HG03460 (cell line): ENCODE data around the gene CLP1.
"Not testable (repeated sequence)": the region's sequence is repeated elsewhere in the genome, so short reads cannot be mapped to it uniquely, and the experiment has no call there.

Experiments used
- ATAC-seq: cut with Tn5 transposase; IDR thresholded peaks from one replicate; pipeline ENCODE4 v1.9.1; 2021; ENCODE audit not compliant: unreplicated experiment

Gene CLP1

GRCh38 chr11:57640068-57640800 is 17.3 kb upstream of the CLP1 start:
- ATAC-seq: no peak

DNA sequence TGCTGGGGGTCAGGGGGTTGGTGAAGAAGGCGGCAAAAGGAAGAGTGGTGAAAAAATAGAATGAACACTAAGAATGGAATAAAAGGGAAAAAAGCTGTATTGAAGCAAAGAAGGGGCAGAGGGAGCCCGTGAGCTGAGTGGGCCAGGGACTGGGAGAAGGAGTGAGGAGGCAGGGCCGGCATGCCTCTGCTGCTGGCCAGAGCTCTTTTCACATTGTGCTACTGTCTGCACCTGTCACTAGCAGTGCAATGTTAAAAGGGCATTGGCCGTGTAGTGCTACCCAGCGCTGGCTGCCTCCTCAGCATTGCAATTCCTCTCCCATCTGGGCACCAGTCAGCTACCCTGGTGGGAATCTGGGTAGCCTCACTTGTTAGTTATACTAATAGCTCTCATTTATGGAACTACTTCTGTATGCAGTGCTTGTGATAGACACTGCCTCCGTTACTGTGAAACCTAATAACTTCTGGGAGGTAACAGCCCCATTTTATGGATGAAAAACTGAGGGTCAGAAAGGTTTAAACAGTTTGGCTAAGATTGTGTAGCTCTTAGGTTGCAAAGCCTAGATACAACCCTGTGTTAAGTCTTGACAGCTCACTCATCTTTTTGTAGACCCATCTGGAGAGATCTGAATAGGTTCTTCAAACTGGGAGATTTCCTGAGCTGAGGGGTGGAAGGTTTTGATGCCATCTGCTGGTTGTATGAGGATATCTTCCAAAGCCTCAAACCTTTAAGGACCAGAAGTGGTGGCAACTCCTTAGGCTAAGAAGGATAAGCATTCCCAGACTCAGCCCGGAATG is 16.4 kb upstream of the CLP1 start:
- no peak for ATAC-seq

GRCh38 chr11:57643802-57644201 is 13.8 kb upstream of the CLP1 start:
- ATAC-seq: no peak

DNA sequence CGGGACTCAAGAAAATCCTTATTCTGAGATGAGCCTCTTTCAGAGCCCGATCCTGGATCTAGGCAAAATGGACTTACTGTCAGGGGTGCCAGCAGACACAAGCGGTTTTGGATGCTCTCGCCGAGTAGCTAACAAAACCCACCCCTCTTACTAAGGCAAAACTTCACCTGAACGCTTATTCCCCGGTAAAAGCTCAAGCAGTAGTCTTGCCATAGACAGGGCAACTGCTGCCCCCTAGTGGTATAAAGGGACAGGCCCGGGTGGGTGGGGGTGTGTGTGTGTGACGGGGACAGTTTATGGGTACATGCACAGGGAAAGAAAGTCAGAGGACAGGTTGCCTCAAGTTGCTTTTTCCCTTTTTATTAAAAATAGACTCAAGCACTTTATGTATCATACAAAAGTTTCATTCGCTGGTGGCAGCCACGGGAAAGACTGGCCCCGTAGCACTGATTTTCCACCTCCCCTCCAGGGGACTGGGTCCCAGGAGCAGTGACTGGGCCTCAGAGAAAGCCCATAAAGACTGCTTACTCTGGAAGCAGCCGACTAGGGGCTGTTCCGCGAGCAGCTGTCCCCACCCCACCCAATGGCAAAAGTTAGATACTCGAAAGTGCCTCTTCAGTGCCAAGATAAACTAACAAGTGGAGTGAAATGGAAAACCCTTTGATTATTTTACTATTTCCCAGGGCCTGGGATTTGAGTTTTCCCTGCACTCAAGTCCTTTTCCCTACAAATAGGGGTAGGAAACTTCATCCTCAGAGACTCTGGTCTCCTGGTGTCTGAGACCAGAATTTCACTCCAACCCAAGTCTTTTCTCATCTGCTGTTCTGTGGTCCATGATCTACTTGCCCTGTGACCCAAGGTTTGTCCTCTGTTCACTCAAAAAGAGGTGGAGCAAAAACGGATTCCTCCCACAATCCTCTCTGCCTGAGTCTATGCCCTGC is 12.5 kb upstream of the CLP1 start:
- ATAC-seq: peak; percentile 54

DNA sequence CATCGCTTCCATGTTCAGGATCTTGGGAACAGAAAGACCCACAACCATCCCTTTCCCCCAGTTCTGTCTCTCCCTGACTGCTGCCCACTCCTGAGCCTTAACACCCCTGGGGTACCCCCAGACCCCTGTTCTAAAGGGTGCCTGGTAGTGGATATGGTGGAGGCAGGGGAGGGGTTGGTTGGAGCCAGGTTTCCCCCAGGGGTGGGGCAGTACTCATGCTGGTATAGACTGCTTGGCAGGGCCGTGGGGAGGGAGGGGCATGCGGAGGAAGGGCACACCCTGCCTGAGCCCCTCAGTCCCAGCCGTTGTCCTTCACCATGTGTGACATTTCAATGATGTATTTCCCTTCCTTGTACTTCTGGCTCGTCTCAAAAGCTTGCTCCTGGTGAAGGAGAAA is 11.9 kb upstream of the CLP1 start:
- no peak for ATAC-seq

- no peak for ATAC-seq
Measured at GRCh38 chr11:57646194-57646798, 11.3 kb upstream of the CLP1 start.

GRCh38 chr11:57646799-57647303 is 10.7 kb upstream of the CLP1 start:
- no peak for ATAC-seq

DNA sequence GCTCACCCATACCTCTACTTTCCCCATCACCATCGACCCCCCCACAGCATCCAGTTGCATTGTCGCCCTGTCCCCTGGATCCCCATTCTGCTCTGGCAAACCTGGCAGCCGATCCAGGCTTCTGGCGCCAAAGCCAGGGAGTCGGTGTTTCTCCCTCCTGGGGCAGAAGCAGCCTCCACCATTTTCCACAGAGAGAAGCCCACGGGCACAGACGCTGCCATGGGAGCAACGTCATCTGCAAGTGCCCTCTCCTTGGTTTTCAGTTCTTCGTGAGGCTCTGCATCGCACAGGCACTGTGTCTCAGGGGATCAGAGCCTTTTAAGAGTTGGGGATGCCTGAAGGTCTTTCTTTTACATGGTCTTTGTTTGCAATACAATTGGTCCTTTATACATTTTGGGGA is 10.2 kb upstream of the CLP1 start:
- ATAC-seq: no peak

GRCh38 chr11:57647960-57648800 is 9.4 kb upstream of the CLP1 start:
- ATAC-seq: no peak

DNA sequence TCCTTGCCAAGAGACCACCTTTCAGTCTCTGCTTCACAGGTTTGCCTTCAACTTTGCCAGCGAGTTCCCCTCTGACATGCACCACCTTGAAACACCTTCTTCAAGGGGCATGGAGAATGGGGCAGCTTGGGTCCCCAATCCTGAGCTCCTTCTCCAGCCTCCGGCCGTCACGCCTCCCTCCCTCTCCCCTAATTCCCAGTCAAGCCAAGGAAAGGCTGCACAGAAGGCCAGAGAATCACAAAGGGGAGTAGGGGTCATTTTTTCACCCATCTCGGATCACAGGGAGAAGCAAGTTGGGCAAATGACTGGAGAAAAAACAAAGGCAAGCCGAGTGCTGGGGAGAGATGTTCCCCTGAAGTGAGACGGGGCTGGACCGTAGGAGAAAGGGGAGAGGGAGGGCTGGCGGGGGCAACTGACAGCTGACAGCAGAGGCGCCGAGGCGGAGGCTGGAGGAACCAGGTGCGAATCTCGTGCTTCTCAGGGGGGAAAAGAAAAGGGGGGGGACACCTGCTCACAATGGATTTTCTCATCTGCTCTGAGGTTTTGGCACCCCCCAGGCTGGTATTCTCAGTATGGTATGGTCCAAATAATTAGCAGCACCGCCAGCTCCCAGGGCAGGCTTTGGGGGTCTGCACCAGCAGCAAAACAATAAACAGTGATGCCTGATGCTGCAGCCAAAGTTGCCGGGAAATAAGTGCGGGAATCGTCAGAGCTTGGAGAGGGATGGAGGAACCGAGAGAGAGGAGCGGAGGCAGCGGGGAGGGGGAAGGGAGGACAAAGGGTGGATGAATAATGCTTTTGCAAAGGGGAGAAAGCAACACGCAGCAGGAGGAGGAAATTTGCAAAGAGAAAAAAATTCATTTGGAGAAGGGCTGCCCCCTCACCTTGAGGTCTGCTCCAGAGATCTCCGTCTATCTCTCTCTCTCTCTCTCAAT is 8.5 kb upstream of the CLP1 start:
- ATAC-seq: no peak

GRCh38 chr11:57649826-57650738 is 7.5 kb upstream of the CLP1 start, which contains the start of gene YPEL4:
Gene YPEL4, minus strand, starts transcription at chr11:57649912. Its CDS starts 2,805 bp downstream, at chr11:57647107.
- no peak for ATAC-seq

- no peak for ATAC-seq
Measured at GRCh38 chr11:57650739-57651090, 6.8 kb upstream of the CLP1 start.

GRCh38 chr11:57651408-57651807 is 6.2 kb upstream of the CLP1 start:
- no peak for ATAC-seq

GRCh38 chr11:57652230-57652629 is 5.3 kb upstream of the CLP1 start:
- not testable (repeated sequence) for ATAC-seq

- ATAC-seq: no peak
Measured at GRCh38 chr11:57652662-57653061, 4.9 kb upstream of the CLP1 start.

DNA sequence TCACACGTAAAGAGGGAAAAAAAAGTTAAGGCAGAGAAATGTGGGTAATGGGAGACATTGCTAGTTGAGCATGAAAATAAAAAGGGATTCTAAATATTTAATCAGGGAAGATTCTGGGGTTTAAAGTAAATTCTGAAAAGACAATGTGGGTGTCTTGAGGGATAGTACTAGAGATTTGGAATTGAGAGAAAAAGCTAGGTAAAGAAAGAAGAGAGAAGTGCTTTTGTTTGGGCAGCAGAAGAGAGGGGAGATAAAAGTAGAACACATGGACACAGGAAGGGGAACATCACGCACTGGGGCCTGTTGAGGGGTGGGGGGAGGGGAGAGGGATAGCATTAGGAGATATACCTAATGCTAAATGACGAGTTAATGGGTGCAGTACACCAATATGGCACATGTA is 4.4 kb upstream of the CLP1 start:
- ATAC-seq: no peak

DNA sequence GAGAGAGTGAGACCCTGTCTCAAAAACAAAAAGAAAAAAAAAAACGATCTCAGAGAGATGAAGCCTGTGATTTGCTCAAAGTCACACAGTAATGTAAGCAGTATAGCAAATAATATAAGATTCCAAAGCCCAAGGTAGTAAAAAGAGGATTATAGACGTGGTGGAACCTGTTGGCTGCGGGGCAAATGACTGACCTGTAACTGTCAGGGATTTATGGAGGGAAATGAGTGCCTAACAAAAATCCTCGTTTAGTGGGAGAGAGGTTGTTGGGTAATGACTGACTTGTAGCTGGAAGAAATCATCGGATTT is 723 bp upstream of the CLP1 start:
- ATAC-seq: no peak

- no peak for ATAC-seq
Measured at GRCh38 chr11:57658023-57658361, 430 bp downstream of the CLP1 start.
